Activated naive CD8-positive, alpha-beta T cell treated with anti-CD3 and anti-CD28 coated beads, Interleukin-2, amount 10 ng/mL, durations not matched to agents 7 days and 5 days (primary cell): ENCODE measurements around the gene DIPK2A. TPM values are rescaled to one million over a fixed set of nuclear protein-coding genes. Genes with fewer than 3 reads are reported as not detected.
A peak's percentile ranks its signal among the peaks of the same experiment; 100 is the strongest.

ENCODE experiments used
- ATAC-seq: fragments of 150-1000 bp; cut with Tn5 transposase; one replicate; pipeline ENCODE4 v1.10.0; 2021; ENCODE audit warnings: low read depth, moderate library complexity
- POLR2A ChIA-PET: fragments of 350-600 bp; sonication (Branson Sonifier 250); formaldehyde crosslinking; loops from one replicate; lab custom pipeline; 2021; ENCODE audit warnings: antibody characterized with exemption; lab: Charles Lee
- DNase-seq: peaks from one replicate; pipeline ENCODE4 v3.0.0; 2021
- H3K27ac Mint-ChIP-seq: one replicate; pipeline ENCODE4 v1.8.0; 2022; ENCODE audit warnings: mild to moderate bottlenecking, mixed read lengths
- H3K27me3 Mint-ChIP-seq: one replicate; pipeline ENCODE4 v1.8.0; 2022; ENCODE audit warnings: mild to moderate bottlenecking, moderate library complexity, mixed read lengths
- H3K36me3 Mint-ChIP-seq: one replicate; pipeline ENCODE4 v1.8.0; 2021; ENCODE audit warnings: mild to moderate bottlenecking, mixed read lengths
- H3K4me1 Mint-ChIP-seq: one replicate; pipeline ENCODE4 v1.8.0; 2021; ENCODE audit warnings: mixed read lengths
- H3K4me3 Mint-ChIP-seq: one replicate; pipeline ENCODE4 v1.8.0; 2022; ENCODE audit warnings: mild to moderate bottlenecking, moderate library complexity, mixed read lengths
- H3K9me3 Mint-ChIP-seq: one replicate; pipeline ENCODE4 v1.8.0; 2021; ENCODE audit warnings: mixed read lengths
- total RNA-seq, 2 experiments: library from RNA; stranded (reverse); gene quantifications; one replicate each; pipeline ENCODE4 v1.2.3, GENCODE V29; 2021

DIPK2A gene, protein sequence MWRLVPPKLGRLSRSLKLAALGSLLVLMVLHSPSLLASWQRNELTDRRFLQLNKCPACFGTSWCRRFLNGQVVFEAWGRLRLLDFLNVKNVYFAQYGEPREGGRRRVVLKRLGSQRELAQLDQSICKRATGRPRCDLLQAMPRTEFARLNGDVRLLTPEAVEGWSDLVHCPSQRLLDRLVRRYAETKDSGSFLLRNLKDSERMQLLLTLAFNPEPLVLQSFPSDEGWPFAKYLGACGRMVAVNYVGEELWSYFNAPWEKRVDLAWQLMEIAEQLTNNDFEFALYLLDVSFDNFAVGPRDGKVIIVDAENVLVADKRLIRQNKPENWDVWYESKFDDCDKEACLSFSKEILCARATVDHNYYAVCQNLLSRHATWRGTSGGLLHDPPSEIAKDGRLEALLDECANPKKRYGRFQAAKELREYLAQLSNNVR
- total RNA-seq = 10 to 100 TPM; 17.1 to 17.8 TPM

DNA sequence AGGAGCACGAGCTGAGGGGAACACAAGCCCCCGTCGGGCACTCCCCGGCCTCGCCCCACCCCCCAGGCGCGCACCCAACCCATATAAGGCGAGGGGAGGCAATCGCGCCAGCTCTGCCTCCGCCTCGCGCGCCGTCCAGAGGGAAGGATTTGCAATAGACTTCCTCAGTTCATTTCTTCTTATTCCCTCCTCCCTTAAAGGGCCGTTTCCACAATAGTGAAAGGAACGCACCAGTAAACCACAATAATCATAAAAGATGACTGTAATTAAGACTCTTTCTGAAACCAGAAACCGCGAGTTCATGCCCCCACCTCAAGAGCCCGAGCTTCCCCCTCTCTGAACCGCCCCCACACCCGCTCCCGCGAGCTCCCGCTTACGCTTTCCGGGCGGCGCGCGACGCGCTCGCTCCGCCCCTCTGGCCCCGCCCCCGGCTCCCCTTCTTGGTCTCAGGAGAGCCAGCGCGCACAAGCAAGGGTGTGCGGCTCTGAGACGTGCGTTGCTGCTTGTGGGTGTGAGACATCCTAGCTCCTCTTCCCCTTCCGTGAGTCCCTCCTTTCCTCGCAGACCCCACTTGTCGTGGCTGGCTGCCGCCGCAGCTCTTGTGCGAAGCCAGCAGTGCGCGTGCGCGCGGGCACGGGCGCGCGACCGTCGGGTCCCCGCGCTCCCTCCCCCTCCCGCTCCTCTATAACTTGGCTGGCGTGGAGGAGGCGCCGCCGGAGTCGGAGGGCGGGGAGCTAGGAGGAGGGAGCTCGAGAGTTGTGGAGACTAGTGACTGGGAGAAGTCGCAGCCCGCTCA is at the start of gene DIPK2A:
Gene DIPK2A, plus strand, starts transcription at position 465 of the 796 bp plus-strand sequence. CDS start 510 bp downstream, outside the sequence.
- H3K4me1 Mint-ChIP-seq = peaks cover 16% of the 10 kb centered on the region
- peak within 1 kb of the TSS; percentile 96 for H3K4me3 Mint-ChIP-seq
- H3K9me3 Mint-ChIP-seq = no peaks in the 10 kb centered on the region
- DNase-seq = peak; percentile 96
- H3K36me3 Mint-ChIP-seq = no peaks in the 10 kb centered on the region
- peaks cover 18% of the 10 kb centered on the region for H3K27me3 Mint-ChIP-seq
- ATAC-seq = peak; percentile 74
- peak within 1 kb of the TSS; percentile 96 for H3K27ac Mint-ChIP-seq
- POLR2A ChIA-PET = interaction anchor here (0.8 to 3.0 kb wide), 15 partner anchors 8 to 970 kb away, joined by 3 to 19 read pairs (median 7); partner anchors contain the start of genes SLC9A9 and U2SURP

DNA sequence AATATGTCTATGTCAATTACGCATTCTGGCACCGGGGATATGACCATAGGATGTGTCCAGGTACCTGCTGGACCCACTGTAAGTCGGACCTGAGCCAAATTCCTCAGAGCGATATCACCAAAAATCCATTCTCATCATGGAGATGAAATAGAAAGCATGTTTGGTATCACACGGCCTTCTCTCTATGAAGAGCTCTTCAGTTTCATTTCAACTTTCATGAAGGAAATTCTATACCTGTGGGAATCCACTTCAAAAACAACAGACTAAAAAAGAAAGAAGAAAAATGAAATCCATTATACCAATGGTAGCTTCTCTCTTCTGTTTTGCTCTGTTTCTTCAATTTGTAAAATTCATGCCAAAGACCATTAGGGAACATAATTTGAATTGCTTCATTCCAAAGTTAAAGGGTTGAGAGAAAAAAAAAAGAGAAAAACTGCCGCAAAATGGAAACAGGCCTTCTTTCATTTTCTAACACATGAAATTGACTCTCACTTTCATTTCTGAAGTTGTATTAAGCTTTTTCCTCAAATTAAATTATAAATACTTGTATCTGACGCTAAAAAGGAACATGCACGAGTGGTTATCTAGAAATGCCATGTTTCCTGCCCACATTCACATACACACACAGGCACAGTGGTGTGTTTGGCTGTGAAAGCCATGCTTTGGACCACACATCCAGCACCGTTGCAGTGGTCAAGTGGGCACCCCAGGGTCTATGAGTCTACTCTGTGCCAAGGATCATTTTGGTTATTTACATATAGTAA is 46.9 kb upstream of the DIPK2A start:
- peaks cover 6% of the 10 kb centered on the region for H3K4me1 Mint-ChIP-seq
- H3K36me3 Mint-ChIP-seq = peaks cover 2% of the 10 kb centered on the region
- no peak overlapping the region for H3K4me3 Mint-ChIP-seq
- DNase-seq (no peak), ATAC-seq (no peak)
- H3K27ac Mint-ChIP-seq = no peak overlapping the region
- H3K9me3 Mint-ChIP-seq = peaks cover 2% of the 10 kb centered on the region
- POLR2A ChIA-PET = interaction anchor here (0.9 kb wide), 1 partner anchor 47 kb away, joined by 3 read pairs; the partner anchor contains the start of gene DIPK2A
- H3K27me3 Mint-ChIP-seq = no peaks in the 10 kb centered on the region

DNA sequence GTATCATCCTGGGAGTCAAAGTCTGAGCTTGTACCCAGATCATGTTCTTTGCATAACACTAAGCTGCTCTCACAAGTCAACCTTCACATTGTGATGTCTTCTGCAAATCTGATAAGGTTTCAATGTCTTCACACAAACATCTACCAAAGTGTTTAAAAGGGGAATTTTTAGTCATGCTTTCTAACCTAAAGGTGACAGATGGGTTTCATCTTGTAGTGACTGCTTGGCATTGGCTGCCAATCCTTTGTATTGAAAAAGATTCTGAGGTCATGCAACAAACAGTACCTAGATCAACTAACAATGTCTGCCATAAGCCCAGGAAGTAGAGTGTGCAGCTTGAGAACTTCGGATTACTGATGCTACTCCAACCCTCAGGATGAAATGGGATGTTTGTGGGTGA is 43.6 kb upstream of the DIPK2A start:
- Mint-ChIP-seq H3K27me3 (peaks cover 12% of the 10 kb centered on the region), H3K4me1 (peaks cover 6% of the 10 kb centered on the region), H3K27ac (no peak overlapping the region), H3K9me3 (no peaks in the 10 kb centered on the region), H3K36me3 (peaks cover 2% of the 10 kb centered on the region), H3K4me3 (no peak overlapping the region)
- POLR2A ChIA-PET = no interaction called here
- DNase-seq = no peak
- no peak for ATAC-seq

DNA sequence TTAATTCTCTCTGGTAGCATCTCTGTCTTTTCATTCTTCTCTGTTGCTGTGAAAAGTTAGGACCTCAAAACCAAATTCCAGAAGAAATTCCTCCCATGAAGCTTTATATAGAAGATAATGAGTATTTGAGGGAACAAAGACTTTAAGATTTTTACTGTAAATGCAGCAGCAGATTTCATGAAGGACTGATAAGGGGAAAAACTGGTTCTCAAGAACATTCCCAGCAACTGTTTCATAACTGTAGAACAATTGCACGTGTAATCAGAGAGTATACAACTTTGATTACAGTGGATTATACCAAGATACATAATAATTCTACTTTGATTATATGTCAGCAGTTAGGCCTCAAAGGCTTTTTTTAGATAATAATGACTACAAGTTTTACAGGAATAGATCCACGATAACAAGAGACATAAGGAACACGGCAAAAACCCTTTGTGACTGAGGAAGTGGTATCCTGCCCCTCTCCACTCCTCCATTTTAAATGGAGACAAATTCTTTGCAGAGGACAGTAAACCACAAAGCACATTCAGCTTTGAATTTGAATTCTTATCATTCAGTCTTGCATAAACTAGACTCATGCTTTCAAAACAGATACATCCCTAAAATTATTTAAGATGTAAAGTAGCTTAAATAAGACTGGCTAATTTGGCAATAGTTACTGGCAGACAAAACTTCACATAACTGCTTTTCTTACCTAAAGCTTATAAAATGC is 42.9 kb upstream of the DIPK2A start:
- POLR2A ChIA-PET = no interaction called here

DNA sequence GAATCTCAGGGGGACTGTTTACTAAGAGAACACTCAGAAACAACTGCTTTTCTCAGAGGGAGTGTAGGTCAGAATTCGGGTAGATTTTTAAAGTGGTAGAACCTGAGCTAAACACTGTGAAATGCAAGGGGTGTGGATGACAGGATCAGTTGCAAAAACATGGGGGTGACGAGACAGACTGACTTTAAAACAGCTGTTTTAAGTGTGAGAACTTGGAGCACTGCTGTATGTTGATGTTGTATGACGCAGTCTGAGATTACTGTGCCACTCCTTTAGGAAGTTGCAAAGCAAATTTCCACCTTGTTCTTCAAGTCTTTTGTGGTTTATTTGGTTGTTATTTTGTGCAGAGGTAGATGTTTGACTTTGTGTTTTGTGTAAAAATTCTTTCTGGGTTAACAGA is 36.8 kb upstream of the DIPK2A start:
- Mint-ChIP-seq H3K27me3 (peaks cover 34% of the 10 kb centered on the region), H3K9me3 (peaks cover 5% of the 10 kb centered on the region), H3K36me3 (no peaks in the 10 kb centered on the region), H3K4me1 (no peaks in the 10 kb centered on the region), H3K27ac (no peak overlapping the region), H3K4me3 (no peak overlapping the region)
- DNase-seq = no peak
- POLR2A ChIA-PET = no interaction called here
- no peak for ATAC-seq

More for the DNA sequence above, 42.9 kb upstream of the DIPK2A start:
- Mint-ChIP-seq H3K27me3 (peaks cover 18% of the 10 kb centered on the region), H3K9me3 (no peaks in the 10 kb centered on the region), H3K36me3 (peaks cover 2% of the 10 kb centered on the region), H3K4me1 (peaks cover 6% of the 10 kb centered on the region), H3K4me3 (no peak overlapping the region), H3K27ac (no peak overlapping the region)
- DNase-seq (no peak), ATAC-seq (no peak)

DNA sequence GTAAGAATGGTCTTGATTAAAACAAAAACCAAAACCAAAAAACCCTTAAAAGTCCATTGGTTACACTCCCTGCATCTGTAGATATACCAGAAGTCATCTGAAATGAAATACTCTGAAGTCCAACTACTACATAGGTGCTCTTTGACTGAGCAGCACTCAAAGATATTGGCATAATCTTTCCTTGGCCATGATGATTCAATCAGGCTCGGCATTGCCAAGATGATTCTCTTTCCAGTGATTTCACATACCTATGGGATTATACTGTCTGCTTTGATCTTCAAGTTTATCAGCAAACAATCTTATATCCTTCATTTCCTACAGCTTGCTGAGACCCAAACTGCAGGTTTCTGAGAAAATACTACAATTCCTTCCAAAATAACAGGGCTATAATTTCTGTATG is 35.9 kb upstream of the DIPK2A start:
- Mint-ChIP-seq H3K27me3 (peaks cover 35% of the 10 kb centered on the region), H3K4me3 (no peak overlapping the region), H3K9me3 (peaks cover 5% of the 10 kb centered on the region), H3K4me1 (no peaks in the 10 kb centered on the region), H3K27ac (no peak overlapping the region), H3K36me3 (no peaks in the 10 kb centered on the region)
- POLR2A ChIA-PET = no interaction called here
- ATAC-seq (no peak), DNase-seq (no peak)

DNA sequence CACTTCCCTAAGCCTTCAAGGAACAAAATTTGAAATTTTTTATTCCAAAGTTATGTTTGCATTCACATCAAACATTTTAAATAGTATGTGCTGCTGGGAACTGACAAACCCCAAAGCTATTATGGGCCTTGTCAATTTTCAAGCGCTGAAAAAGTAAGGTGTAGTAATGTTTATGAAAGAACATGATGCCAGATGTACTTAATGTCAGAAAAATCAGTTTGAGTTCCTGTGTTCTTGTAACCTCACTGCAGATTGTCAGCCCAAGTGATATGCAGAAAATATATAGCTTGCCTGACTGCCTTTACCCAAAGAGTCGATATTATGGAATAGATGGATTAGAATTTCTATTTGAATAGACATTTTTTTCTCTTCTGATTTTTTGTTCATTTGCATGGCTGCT is 20.8 kb upstream of the DIPK2A start:
- Mint-ChIP-seq H3K36me3 (no peaks in the 10 kb centered on the region), H3K27me3 (peaks cover 12% of the 10 kb centered on the region), H3K9me3 (no peaks in the 10 kb centered on the region), H3K4me1 (no peaks in the 10 kb centered on the region), H3K27ac (no peak overlapping the region), H3K4me3 (no peak overlapping the region)
- ATAC-seq = no peak
- POLR2A ChIA-PET = no interaction called here
- no peak for DNase-seq

DNA sequence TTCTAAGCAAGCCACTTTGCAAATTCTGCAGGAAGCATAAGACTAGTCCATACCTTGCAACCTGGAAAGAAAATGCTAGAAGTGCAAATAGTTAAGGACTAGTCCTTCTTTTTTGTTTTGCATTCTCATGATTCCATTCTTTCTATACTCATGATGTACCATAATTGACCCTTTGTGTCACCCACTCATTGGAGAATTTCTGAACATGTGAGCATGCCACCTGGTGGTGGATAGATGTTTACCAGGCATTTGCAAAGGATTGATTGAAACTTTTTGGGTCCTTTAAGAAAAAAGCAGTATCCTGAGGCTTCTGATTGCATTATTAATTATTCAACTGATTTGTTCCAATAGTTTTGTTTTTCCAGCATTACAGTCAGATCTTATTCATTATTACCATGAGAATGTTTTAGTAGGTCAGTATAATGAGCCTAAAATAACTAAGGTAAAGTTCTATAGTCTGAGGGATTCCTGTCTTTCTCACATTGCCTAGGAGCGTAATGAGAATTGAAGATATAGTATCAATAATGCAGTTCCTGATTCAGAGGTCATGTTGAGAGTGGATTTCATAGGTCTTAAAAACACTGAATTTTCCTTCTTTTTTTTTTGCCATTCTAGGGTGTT is 20.2 kb upstream of the DIPK2A start:
- Mint-ChIP-seq H3K9me3 (no peaks in the 10 kb centered on the region), H3K4me1 (peaks cover 1% of the 10 kb centered on the region), H3K36me3 (no peaks in the 10 kb centered on the region), H3K4me3 (no peak overlapping the region), H3K27me3 (peaks cover 12% of the 10 kb centered on the region), H3K27ac (no peak overlapping the region)
- DNase-seq = no peak
- ATAC-seq = peak; percentile 45
- POLR2A ChIA-PET = no interaction called here

DNA sequence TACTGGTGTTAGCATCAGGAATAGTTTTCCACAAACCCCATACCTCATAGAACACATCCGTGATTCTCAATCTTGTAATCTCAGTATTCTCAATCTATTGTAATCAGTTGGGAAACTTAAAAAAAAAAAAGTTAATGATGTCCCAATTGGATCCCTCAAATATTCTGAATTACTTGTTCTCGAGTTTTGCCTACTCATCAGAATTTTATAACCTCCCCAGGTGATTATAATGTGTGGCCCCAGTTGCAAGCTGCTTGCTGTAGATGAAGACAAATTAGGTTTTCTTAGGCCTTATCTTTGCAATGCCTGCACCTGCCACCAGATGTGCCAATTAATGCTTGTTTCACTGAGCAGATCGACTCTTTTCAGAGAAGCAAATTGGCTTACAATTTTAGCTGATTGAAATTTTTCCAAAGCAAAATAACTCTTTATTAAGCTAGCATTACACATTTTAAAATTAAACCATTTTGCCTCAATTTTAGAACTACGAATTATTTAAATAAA is 19.0 kb upstream of the DIPK2A start:
- H3K9me3 Mint-ChIP-seq = no peaks in the 10 kb centered on the region
- H3K27me3 Mint-ChIP-seq = peaks cover 5% of the 10 kb centered on the region
- no peak overlapping the region for H3K4me3 Mint-ChIP-seq
- peaks cover 9% of the 10 kb centered on the region for H3K4me1 Mint-ChIP-seq
- POLR2A ChIA-PET = interaction anchor here (3.2 kb wide), 1 partner anchor 19 kb away, joined by 12 read pairs; the partner anchor contains the start of gene DIPK2A
- no peak overlapping the region for H3K27ac Mint-ChIP-seq
- DNase-seq (no peak), ATAC-seq (no peak)
- no peaks in the 10 kb centered on the region for H3K36me3 Mint-ChIP-seq

DNA sequence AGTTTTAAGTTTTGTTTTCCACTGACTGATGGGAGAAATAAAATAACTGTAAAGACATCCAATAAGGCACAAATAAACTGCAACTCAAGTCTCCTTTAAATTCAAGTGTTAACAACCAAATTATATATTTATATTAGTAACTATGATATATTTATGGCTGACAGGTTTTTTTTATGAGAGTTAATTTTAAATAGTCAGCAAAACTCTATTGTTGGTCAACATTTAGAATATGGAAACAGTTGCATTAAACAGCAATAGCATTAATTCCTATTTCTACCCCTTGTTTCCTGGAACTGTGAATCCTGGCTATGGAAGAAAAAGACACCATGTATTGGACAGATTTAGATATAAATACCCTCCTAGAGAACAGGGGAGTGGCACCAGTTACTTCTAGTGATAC is 16.5 kb upstream of the DIPK2A start:
- Mint-ChIP-seq H3K27me3 (peaks cover 10% of the 10 kb centered on the region), H3K4me3 (no peak overlapping the region), H3K9me3 (peaks cover 7% of the 10 kb centered on the region), H3K27ac (no peak overlapping the region), H3K4me1 (peaks cover 10% of the 10 kb centered on the region), H3K36me3 (peaks cover 4% of the 10 kb centered on the region)
- ATAC-seq = no peak
- POLR2A ChIA-PET = interaction anchor here (3.2 kb wide), 1 partner anchor 17 kb away, joined by 12 read pairs; the partner anchor contains the start of gene DIPK2A
- DNase-seq = no peak

DNA sequence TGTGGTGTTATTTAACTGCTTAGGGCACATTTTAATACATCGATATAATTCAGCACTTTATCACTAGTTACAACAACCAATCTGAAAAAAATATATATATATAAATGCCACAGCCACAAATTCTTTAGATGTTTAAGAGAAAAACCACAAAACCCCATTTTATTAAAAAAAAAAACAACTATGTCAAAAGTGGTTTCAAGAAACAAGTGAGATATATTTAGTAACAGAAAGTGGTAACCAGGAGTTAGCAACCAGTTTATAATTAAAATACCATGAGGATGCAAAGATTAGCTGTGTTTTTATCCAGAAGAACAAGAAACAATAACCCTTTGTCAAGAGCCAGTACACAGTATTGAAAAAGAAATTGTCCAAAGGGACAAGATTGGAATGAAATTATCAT is 14.8 kb upstream of the DIPK2A start:
- H3K9me3 Mint-ChIP-seq = peaks cover 7% of the 10 kb centered on the region
- peaks cover 12% of the 10 kb centered on the region for H3K27me3 Mint-ChIP-seq
- H3K27ac Mint-ChIP-seq = no peak overlapping the region
- peaks cover 4% of the 10 kb centered on the region for H3K36me3 Mint-ChIP-seq
- POLR2A ChIA-PET = interaction anchor here (1.9 kb wide), 1 partner anchor 15 kb away, joined by 18 read pairs; the partner anchor contains the start of gene DIPK2A
- no peak for ATAC-seq
- DNase-seq = no peak
- no peak overlapping the region for H3K4me3 Mint-ChIP-seq
- peaks cover 10% of the 10 kb centered on the region for H3K4me1 Mint-ChIP-seq

DNA sequence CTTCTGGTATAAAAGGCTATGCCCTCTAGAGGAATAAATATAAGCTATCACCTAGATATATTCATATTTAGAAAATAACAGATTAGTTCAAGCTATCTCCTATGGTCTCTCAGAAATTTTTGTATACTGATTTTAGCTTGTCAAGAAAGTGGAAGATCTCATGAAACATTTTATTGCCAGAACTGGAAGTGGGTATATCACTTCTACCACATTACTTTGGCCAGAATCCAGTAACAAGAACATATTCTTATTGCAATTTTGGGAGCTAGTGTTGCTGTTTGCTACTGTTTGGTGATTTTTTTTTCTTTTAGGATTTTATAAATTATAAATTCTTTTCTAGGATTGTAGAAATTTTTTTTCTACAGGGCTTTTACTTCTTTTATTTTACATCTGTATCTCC is 14.2 kb upstream of the DIPK2A start:
- H3K4me1 Mint-ChIP-seq = peaks cover 10% of the 10 kb centered on the region
- ATAC-seq (no peak), DNase-seq (no peak)
- H3K4me3 Mint-ChIP-seq = no peak overlapping the region
- H3K36me3 Mint-ChIP-seq = peaks cover 4% of the 10 kb centered on the region
- peaks cover 7% of the 10 kb centered on the region for H3K9me3 Mint-ChIP-seq
- POLR2A ChIA-PET = interaction anchor here (1.9 kb wide), 1 partner anchor 14 kb away, joined by 18 read pairs; the partner anchor contains the start of gene DIPK2A
- H3K27ac Mint-ChIP-seq = no peak overlapping the region
- H3K27me3 Mint-ChIP-seq = peaks cover 13% of the 10 kb centered on the region
